Retinal pigment epithelial cell (primary cell): ENCODE results near the gene TMEM119.
A peak's percentile ranks its signal among the peaks of the same experiment; 100 is the strongest.

Source experiments
- DNase-seq: peaks from one replicate; pipeline ENCODE4 v3.0.0-alpha.2; 2010; ENCODE audit warnings: low read depth
- H3K4me3 ChIP-seq: 2 replicates; pipeline ENCODE4 v1.5.1; 2011; ENCODE audit warnings: mild to moderate bottlenecking, low read length, control low read depth, moderate library complexity
- CTCF ChIP-seq: conservative IDR thresholded peaks from 2 replicates; pipeline ENCODE4 v1.5.1; 2011; ENCODE audit warnings: low read depth, low read length, control low read depth, inconsistent platforms

The TMEM119 gene

GRCh38 chr12:108642899-108643654, 45.2 kb upstream of the TMEM119 start:
- no peak for DNase-seq
- H3K4me3 ChIP-seq = no peak overlapping the region
- no peak for TF ChIP-seq CTCF

- no peak for DNase-seq
- H3K4me3 ChIP-seq = no peak overlapping the region
- no peak for TF ChIP-seq CTCF
These were observed 44.5 kb upstream of the TMEM119 start for GRCh38 chr12:108642269-108642870.

- no peak for DNase-seq
- H3K4me3 ChIP-seq = no peak overlapping the region
- no peak for TF ChIP-seq CTCF
These were observed 43.8 kb upstream of the TMEM119 start for GRCh38 chr12:108641446-108642268.

- no peak overlapping the region for H3K4me3 ChIP-seq
- no peak for TF ChIP-seq CTCF
- no peak for DNase-seq
These were observed 43.0 kb upstream of the TMEM119 start for GRCh38 chr12:108640802-108641445.

- no peak for DNase-seq
- H3K4me3 ChIP-seq = no peak overlapping the region
- no peak for TF ChIP-seq CTCF
These were observed 41.3 kb upstream of the TMEM119 start for GRCh38 chr12:108638997-108639822.

- DNase-seq = no peak
- TF ChIP-seq CTCF = no peak
- H3K4me3 ChIP-seq = peak overlapping the region; percentile 16
These were observed 40.4 kb upstream of the TMEM119 start for GRCh38 chr12:108638141-108638827.
